NCI-H69 (cell line): ENCODE results near the gene MAPRE3.
A peak's percentile ranks its signal among the peaks of the same experiment; 100 is the strongest.
"Not testable (repeated sequence)": the region's sequence is repeated elsewhere in the genome, so short reads cannot be mapped to it uniquely, and the experiment has no call there.

Experiments
- DNase-seq: peaks from one replicate; lab custom pipeline; 2025; lab: John Stamatoyannopoulos, UW

MAPRE3 gene

DNA sequence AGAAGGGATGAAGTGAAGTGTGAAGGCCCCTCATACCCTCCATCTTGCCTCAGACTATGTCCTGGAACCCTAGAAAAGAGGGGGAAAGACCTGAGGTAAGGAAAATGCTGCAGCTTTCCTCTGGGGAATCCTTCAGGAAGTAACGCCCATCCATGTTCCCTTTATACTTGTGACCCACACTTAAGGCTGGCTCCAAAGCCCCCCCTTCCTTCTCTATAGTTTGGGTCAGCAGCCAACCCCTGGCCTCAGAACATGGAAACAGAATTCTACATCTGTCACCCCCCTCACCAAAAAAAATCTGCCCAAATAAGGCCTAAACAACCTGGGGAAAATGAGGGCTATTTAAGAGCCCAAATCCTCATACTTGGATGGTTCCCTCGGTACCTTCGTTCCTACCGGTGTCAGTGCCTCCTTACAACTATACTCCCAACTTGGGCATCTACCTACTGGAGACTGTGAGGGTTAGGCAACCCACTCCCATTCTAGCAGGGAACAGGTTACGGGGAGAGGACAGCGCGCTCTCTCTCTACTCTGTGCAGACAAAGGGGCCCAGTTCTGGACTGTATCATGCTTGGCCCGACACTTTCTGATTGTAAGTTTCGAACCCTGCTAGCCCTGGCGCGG, 100.3 kb downstream of the MAPRE3 start:
- no peak for DNase-seq

DNA sequence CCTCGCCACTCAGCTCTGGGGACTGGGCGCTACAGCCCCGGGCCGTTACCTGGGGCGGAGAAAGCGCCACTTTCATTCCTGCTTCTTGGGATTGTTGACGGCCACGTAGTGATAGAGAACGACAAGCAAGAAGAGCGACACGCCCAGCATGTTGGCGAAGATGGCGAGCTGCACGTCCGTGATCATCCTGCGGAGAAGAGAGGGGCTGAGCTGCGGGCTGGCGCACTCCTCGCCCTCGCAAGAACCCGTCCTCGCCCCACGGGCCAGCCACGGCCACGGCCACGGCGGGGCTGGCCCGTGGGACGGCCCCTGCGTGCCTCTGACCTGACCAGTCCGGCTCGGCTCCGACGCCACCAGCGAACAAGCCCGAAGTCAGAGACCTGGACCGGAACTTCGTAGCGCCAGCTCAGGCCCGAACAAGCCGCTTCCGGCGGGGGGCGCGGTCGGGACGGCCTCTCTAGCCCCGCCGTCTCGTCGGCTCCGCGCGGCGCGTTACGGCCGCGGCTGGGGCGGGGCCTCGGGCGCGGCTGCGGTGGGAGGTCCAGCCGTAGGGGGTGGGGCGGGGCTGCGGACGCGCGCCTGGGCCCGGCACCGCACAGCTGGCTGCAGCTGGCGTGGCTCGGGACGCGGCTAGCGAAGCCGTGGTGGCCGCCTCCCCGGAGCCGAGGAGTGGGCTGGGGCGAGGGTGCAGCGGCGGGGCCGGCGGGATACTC, 101.0 kb downstream of the MAPRE3 start, which contains the start of gene OST4:
Gene OST4 (minus strand): TSS at position 378 of the 713 bp plus-strand sequence.
- peak; percentile 92 for DNase-seq

DNA sequence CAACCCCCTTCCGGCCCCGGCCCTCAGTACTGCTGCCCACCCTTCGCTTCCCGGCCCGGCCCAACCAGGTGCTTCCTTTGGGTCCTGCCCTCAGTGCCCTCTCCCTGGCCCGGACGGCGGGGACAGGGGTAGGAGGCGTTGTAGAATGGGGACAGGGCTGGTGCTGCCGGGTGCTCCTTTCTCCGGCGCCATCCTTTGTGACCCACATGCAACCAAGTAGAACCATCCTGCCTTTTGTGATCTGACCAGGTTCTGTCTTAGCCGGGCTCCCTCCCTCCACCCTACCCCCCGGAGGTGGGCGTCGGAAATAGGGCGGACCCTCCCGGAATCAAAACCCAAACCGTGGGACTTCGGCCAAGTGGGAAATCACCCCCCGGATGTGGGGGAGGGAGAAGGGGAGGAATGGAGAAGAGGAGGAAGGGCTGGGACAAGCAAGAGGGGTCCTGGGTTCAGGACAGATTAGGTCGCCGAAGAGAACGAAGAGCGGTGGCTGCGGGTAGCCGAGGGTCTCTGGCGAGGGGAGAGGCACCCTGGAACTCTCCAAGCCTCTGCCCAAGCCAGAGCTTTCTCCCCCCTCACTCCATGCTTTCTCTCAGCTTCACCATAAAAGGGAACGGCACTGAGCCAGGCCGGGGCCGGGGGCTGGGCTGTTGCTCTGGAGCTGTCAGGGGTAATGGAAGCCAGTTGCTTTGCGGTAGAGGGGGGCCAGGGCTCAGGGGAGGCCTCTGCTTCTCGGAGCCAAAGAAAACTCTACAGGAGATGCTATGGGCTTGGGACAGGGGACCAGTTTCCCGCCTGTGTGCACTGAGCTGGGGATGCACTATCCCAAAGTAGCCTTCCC, 101.8 kb downstream of the MAPRE3 start:
- peak; percentile 37 for DNase-seq

DNA sequence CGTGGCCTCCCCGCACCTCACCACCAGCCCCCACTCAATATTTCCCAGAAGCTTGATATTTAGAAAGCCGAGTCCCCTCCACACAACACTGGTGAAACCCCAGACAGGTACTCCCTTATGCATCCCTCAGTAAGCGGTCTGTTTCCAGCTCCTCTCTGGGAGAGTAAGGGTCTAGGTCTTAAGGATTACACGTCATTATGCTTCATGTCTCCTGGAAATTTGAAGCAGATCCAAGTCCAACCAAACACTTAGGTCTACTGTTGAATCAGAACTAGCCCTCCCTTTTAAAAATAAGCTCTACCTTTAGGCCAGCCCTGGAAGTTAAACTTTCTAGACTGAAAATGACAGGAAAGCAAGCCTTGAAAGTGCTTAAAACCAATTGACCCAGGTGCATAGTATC, 102.5 kb downstream of the MAPRE3 start:
- no peak for DNase-seq

DNA sequence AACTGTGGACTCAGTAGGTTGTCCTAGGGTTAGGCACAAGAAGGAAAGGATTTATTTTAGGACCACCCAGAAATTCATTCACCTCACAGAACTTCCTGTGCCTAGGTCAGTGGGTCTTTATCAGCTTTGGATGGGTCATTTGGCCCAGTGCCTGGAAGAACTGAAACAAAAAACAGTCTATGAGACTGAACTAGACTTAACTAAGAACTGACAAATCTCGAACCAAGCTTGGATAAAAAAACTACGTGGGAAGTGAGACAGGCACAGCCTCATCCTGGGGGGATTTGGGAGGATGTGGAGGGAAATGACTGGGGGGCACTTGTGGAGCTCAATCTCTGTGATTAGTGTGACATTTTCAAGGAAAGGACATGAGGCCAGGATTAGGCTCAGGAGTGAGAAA, 103.3 kb downstream of the MAPRE3 start:
- DNase-seq, result no peak

DNA sequence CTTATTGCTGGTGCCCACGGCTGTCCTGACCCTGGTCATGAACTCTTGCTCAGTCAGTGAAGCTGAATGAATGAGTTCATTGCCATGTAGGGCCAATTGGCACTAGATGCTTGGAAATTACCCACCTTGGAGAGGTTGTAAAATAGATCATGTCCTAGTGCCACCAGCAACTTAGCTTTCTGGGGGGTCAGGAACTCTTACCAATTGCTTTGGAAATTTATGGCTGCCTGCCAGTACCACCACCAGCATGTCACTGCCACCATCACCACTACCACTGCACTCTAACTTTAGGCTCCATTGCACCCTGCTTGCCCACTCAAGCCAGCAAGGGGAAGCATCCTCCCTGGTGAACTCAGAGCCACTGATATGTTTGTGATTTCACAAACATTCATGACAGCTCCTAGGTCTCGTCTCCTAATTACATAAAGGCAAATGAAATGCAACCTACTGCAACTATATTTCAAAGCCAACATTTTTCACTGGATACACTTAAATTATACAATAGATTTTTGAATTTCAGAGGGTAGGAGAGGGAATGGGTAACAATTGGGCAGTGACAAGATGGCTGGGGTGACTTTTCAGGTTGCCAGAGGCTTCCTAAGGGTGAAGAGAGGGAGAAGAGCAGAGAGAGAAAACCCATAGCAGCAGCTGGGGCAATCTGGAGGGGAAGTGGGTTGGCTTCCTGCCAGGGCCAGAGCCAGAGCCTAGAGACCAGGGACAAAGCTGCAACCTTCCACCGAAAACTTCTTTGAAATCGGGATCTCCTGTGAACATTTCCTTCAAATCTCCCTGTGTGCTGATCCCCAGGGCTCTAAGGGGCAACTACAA, 104.5 kb downstream of the MAPRE3 start:
- peak; percentile 52 for DNase-seq

DNA sequence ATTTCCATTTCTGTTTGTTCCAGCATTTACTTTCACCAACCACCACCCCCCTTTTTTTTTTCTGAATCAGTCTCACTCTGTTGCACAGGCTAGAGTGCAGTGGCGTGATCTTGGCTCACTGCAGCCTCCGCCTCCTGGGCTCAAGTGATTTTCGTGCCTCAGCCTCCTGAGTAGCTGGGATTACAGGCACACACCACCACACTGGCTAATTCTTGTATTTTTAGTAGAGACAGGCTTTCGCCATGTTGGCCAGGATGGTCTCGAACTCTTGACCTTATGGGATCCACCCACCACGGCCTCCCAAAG, 105.1 kb downstream of the MAPRE3 start:
- not testable (repeated sequence) for DNase-seq

DNA sequence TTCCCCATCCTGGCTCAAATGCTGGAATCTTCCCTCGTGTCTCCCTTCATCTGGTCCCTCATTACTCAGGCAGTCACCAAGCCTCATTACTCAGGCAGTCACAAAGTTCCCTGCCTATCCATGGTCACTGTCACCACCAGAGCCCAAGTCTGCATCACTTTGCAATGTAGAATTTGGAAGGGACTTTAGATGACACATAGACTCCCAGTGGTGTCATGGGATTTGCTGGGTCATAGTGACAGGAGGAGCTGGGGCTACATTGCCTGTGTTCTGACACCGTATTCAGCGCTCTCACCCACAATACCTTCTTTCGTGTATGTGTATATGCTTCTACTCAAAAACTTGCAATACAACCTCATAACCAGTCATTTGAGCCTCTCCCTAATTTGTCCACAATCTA, 105.9 kb downstream of the MAPRE3 start:
- no peak for DNase-seq
